Activated CD8-positive, alpha-beta memory T cell treated with anti-CD3 and anti-CD28 coated beads, Interleukin-2, amount 10 ng/mL, durations not matched to agents 7 days and 5 days (primary cell): Measurements from ENCODE around the gene INTS13. TPM values are rescaled to one million over a fixed set of nuclear protein-coding genes. Genes with fewer than 3 reads are reported as not detected.
"Not testable (repeated sequence)": the region's sequence is repeated elsewhere in the genome, so short reads cannot be mapped to it uniquely, and the experiment has no call there.

ENCODE experiments used
- ATAC-seq: fragments of 150-1000 bp; cut with Tn5 transposase; one replicate; pipeline ENCODE4 v1.10.0; 2021; ENCODE audit warnings: moderate library complexity
- CTCF ChIA-PET: fragments of 350-600 bp; sonication (Branson Sonifier 250); formaldehyde crosslinking; loops from one replicate; lab custom pipeline; 2021; ENCODE audit warnings: antibody characterized with exemption; lab: Charles Lee
- DNase-seq: peaks from one replicate; pipeline ENCODE4 v3.0.0-alpha.2; 2020
- H3K27ac Mint-ChIP-seq: one replicate; pipeline ENCODE4 v1.8.0; 2021; ENCODE audit warnings: mild to moderate bottlenecking, mixed read lengths
- H3K27me3 Mint-ChIP-seq: one replicate; pipeline ENCODE4 v1.8.0; 2021; ENCODE audit warnings: mixed read lengths
- H3K36me3 Mint-ChIP-seq: one replicate; pipeline ENCODE4 v1.8.0; 2021; ENCODE audit warnings: mild to moderate bottlenecking, mixed read lengths
- H3K4me1 Mint-ChIP-seq: one replicate; pipeline ENCODE4 v1.8.0; 2021; ENCODE audit warnings: mixed read lengths
- H3K4me3 Mint-ChIP-seq: one replicate; pipeline ENCODE4 v1.8.0; 2021; ENCODE audit warnings: mild to moderate bottlenecking, moderate library complexity, mixed read lengths
- H3K9me3 Mint-ChIP-seq: one replicate; pipeline ENCODE4 v1.8.0; 2022; ENCODE audit warnings: low read depth, mixed read lengths
- total RNA-seq, 2 experiments: library from RNA; stranded (reverse); gene quantifications; one replicate each; pipeline ENCODE4 v1.2.3, GENCODE V29; 2021

Gene INTS13
- total RNA-seq, 2 experiments from 2014 or later, result 44.7 to 48.6 TPM

DNA sequence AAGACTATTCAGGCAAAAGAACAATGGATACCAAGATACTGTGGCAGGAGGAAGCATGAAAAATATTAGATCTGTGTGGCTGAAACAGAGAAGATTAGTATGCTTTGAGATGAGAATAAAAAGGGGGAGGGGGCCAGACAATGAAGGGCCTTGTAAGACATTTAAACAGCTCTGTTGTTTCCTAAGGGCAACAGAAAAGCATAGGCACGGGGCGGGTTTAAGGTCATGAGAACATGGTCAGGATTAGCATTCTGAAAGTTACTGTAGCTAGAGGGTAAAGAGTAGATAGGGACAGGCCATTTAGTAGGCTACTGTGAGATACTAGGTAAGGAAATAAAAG, 18.6 kb downstream of the INTS13 start:
- Mint-ChIP-seq H3K36me3 (peaks cover 38% of the 10 kb centered on the region), H3K4me1 (peaks cover 2% of the 10 kb centered on the region), H3K27ac (peak overlapping the region; percentile 2), H3K9me3 (no peaks in the 10 kb centered on the region), H3K27me3 (no peaks in the 10 kb centered on the region), H3K4me3 (no peak overlapping the region)
- CTCF ChIA-PET, result interaction anchor here (0.9 kb wide), 1 partner anchor 8 kb away, joined by 3 read pairs; no protein-coding TSS in a partner anchor
- ATAC-seq (no peak), DNase-seq (no peak)

DNA sequence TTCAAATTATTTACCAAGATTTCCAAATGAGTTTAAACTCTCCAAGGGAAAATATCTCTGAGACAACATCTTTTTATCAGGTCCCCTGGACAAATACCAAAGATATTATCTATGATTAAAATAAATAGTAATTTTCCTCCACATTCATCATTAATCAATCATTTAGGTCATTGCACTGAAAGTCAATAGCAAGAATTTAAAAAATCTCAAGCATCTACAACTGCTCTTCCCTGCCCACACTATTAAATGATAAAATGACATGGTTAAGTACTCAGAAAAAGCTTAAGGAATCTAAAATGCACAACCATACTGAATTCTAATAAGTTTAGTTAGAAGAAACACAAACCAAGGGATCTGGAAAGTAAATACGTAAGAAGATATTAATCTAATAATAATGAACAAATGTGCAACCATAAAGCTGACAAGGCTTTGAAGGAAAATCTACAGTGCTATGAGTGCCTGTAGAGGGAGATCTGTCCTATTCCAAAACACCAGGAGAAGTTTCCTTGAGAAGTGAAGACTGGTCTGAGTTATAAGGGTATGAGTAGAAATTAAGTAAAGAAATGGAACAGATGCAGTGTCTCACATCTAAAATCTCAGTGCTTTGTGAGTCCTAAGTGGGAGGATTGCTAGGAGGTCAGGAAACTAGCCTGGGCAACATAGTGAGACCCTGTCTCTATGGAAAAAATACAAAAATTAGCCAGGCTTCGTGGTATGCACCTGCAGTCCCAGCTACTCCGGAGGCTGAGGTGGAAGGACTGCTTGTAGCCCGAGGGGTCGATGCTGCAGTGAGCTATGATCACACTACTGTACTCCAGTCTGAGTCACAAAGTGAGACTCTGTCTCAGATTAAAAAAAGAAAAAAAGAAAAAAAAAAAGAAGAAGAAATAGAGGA, 19.2 kb downstream of the INTS13 start:
- DNase-seq (no peak), ATAC-seq (no peak)
- CTCF ChIA-PET, result interaction anchor here (0.6 to 0.9 kb wide), 2 partner anchors 9 to 233 kb away, joined by 3 read pairs; no protein-coding TSS in a partner anchor
- H3K27me3 Mint-ChIP-seq, result no peaks in the 10 kb centered on the region
- peaks cover 2% of the 10 kb centered on the region for H3K4me1 Mint-ChIP-seq
- H3K36me3 Mint-ChIP-seq, result peaks cover 37% of the 10 kb centered on the region
- H3K27ac Mint-ChIP-seq, result no peak overlapping the region
- no peak overlapping the region for H3K4me3 Mint-ChIP-seq
- no peaks in the 10 kb centered on the region for H3K9me3 Mint-ChIP-seq

DNA sequence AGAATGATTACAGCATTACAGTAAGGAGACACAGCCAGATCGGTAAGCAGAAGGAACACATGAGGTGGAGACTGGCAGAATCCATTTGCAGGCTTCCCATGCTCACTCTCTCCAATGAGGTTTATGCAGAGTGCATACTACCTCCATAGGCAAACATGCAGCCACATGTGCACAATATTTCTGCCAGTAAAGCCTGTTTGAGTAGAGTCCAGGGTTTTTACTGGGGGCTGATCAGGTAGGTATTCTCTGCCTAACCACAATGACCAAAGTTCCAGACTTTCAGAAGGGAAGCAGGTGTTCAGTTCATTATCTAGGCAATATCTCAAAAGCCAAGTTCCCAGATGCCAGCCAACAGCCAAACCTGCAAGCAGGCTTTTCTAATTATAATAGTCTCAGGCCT, 31.1 kb downstream of the INTS13 start:
- Mint-ChIP-seq H3K4me3 (no peak overlapping the region), H3K4me1 (peaks cover 4% of the 10 kb centered on the region), H3K9me3 (no peaks in the 10 kb centered on the region), H3K27ac (no peak overlapping the region), H3K36me3 (peaks cover 74% of the 10 kb centered on the region), H3K27me3 (no peaks in the 10 kb centered on the region)
- CTCF ChIA-PET, result no interaction called here
- ATAC-seq, result no peak
- no peak for DNase-seq

DNA sequence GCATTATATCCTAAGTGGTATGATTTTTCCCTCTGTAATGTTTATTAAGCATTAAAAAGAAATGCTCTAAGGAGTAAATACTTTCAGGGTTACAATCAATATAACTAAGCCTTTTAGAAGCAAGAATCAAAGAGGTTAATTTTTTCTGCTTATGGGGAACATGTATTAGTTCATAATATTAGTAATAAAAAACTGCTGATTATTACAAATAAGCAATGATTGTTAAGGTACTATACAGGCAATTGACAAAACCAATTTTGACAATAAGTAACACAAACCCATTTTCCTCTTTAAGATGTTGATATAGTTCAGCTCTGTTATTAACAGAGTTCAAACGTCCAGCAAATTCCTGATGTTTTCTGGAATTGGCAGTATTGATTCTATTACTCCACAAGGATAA, 31.8 kb downstream of the INTS13 start:
- ATAC-seq, result no peak
- Mint-ChIP-seq H3K4me1 (peaks cover 4% of the 10 kb centered on the region), H3K27ac (no peak overlapping the region), H3K9me3 (no peaks in the 10 kb centered on the region), H3K4me3 (no peak overlapping the region), H3K36me3 (peaks cover 75% of the 10 kb centered on the region), H3K27me3 (no peaks in the 10 kb centered on the region)
- CTCF ChIA-PET, result no interaction called here
- no peak for DNase-seq

DNA sequence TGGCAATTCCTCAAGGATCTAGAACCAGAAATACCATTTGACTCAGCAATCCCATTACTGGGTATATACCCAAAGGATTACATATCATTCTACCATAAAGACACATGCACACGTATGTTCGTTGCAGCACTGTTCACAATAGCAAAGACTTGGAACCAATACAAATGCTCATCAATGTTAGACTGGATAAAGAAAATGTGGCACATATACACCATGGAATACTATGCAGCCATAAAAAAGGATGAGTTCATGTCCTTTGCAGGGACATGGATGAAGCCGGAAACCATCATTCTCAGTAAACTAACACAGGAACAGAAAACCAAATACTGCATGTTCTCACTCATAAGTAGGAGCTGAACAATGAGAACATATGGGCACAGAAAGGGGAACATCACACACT, 34.4 kb downstream of the INTS13 start:
- CTCF ChIA-PET, H3K9me3 Mint-ChIP-seq, H3K4me3 Mint-ChIP-seq, DNase-seq, H3K27me3 Mint-ChIP-seq, H3K4me1 Mint-ChIP-seq, H3K27ac Mint-ChIP-seq, ATAC-seq: not testable (repeated sequence)
- H3K36me3 Mint-ChIP-seq, result peaks cover 79% of the 10 kb centered on the region

DNA sequence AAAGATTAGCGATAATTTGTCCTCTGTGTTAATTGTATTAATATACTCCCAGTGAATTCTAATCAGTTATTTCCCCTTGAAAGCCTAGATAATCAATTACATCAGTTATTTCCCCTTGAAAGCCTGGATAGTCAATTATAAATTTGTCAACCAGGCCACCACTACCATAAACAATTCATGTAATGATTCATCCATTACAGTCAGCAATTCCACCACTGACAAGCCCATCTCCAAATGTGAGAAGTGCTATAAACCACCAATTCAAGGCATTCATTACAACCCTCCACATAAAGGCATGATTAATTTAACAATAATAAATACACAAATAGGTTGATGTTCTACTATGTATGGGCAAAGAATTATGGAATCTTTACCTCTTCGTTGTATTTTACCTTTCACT, 40.9 kb downstream of the INTS13 start:
- ATAC-seq, result no peak
- CTCF ChIA-PET, result interaction anchor here (2.8 kb wide), 1 partner anchor 11 kb away, joined by 13 read pairs; no protein-coding TSS in a partner anchor
- Mint-ChIP-seq H3K27me3 (no peaks in the 10 kb centered on the region), H3K36me3 (peaks cover 39% of the 10 kb centered on the region), H3K4me3 (no peak overlapping the region), H3K4me1 (no peaks in the 10 kb centered on the region), H3K27ac (no peak overlapping the region), H3K9me3 (no peaks in the 10 kb centered on the region)
- DNase-seq, result no peak

DNA sequence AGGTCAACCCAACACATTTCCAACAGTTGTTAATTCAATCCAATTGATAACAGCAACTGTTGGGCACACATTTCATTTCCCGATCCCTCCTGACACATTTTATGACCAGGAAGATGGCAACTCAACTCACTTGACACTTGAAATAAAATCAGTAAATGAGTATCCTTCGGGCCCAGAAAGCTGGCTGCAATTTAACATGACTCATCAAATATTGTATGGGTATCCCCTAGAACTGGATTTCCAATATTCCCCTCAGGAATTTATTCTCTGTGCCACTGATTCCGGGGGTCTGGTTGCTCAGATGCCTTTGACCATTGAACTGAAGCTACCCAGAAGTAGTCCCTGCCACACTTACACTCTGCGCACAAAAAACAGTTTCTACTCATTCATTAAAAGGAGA, 42.1 kb downstream of the INTS13 start:
- no peak for ATAC-seq
- H3K4me1 Mint-ChIP-seq, result no peaks in the 10 kb centered on the region
- no peak for DNase-seq
- CTCF ChIA-PET, result interaction anchor here (0.7 kb wide), 1 partner anchor 10 kb away, joined by 4 read pairs; no protein-coding TSS in a partner anchor
- H3K9me3 Mint-ChIP-seq, result no peaks in the 10 kb centered on the region
- H3K27me3 Mint-ChIP-seq, result no peaks in the 10 kb centered on the region
- H3K27ac Mint-ChIP-seq, result no peak overlapping the region
- no peak overlapping the region for H3K4me3 Mint-ChIP-seq
- H3K36me3 Mint-ChIP-seq, result peaks cover 27% of the 10 kb centered on the region

DNA sequence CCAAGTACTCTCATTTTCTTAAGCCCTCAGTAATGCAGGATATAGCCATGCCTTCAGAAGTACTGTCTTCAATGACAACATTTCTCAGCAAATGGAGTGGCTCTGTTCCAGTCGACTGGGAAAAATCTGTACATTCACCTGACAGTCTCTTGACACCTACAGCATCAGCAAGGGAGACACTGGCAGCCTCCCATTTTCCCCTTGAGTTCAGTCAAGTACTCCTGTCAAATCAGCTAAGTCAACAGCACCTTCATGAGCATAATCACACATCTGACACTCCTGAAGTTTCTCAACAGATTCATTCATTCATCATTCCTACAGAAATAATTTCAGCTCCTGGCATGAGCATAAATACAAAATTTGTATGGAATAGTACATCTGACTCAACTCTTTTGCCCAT, 46.1 kb downstream of the INTS13 start:
- Mint-ChIP-seq H3K27ac (no peak overlapping the region), H3K36me3 (peaks cover 7% of the 10 kb centered on the region), H3K9me3 (no peaks in the 10 kb centered on the region), H3K27me3 (peaks cover 3% of the 10 kb centered on the region), H3K4me3 (no peak overlapping the region), H3K4me1 (no peaks in the 10 kb centered on the region)
- DNase-seq (no peak), ATAC-seq (no peak)
- CTCF ChIA-PET, result interaction anchor here (1.8 kb wide), 1 partner anchor 123 kb away, joined by 6 read pairs; the partner anchor contains the start of gene TM7SF3

DNA sequence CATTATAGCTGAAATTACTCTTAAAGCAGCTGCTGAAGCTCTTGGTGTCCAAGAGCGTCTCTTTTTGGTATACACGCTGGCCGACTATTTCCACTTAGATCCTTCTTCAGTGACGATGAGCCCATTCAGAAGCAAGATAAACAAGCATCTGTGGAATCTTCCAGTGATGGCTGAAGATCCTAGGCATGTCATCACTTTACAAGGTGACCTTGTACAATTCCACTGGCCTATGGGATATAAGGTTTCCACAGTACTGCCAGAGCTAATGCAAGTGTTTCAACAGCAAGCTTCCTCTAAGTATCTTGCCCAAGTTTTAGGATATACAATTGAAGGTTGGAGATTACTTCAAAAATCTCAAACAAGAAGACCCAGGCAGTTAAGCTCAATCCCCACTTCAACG, 47.0 kb downstream of the INTS13 start:
- Mint-ChIP-seq H3K9me3 (no peaks in the 10 kb centered on the region), H3K27ac (no peak overlapping the region), H3K4me1 (peaks cover 2% of the 10 kb centered on the region), H3K36me3 (peaks cover 6% of the 10 kb centered on the region), H3K4me3 (no peak overlapping the region), H3K27me3 (peaks cover 3% of the 10 kb centered on the region)
- ATAC-seq, result no peak
- DNase-seq, result no peak
- CTCF ChIA-PET, result interaction anchor here (1.8 kb wide), 1 partner anchor 124 kb away, joined by 6 read pairs; the partner anchor contains the start of gene TM7SF3

DNA sequence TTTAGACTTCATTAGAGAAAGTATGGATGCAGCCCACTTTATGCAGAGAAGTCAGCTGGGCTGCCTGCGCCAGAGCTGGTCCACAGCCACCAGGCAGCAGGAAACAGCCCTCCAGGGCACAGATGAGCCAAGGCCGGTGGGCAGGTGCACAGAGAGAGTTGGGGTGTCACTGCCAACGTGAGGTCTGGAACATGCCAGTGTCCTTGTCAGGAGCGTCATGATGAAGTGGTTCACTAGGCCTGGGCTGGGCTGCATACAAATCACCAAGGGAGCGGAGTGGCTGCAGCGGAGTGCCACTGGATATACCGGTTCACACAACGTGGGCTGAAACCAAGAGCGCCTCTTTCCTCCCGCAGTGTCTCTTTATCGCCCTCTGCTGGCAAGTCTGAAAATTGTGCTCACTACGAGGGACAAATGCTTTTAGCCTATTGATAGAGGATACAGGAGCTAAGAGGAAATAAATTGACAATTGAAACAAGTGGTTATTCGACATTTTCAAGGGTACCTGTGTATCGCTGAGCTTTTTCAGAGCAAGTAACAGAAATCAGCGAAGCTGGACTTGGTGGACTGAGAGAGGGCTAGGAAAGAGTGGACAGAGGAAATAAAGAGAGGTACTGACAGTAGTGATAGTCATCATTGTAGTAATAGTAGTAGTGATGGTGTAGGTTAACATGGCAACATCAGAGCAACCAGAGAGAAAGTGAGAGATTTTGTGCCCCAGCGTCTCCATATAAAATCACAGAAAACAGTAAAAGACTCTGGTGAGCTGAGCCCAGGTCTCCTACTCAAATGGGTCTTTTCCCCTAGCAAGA, 52.8 kb downstream of the INTS13 start:
- no peak overlapping the region for H3K27ac Mint-ChIP-seq
- ATAC-seq (peak; percentile 92), DNase-seq (peak; percentile 90)
- CTCF ChIA-PET, result interaction anchor here (0.5 to 3.8 kb wide), 36 partner anchors 9 to 421 kb away, joined by 3 to 50 read pairs (median 5); partner anchors contain the start of genes ITPR2 and TM7SF3
- H3K9me3 Mint-ChIP-seq, result peaks cover 2% of the 10 kb centered on the region
- H3K27me3 Mint-ChIP-seq, result peaks cover 21% of the 10 kb centered on the region
- peaks cover 15% of the 10 kb centered on the region for H3K4me1 Mint-ChIP-seq
- H3K4me3 Mint-ChIP-seq, result peak overlapping the region; percentile 60
- H3K36me3 Mint-ChIP-seq, result no peaks in the 10 kb centered on the region

DNA sequence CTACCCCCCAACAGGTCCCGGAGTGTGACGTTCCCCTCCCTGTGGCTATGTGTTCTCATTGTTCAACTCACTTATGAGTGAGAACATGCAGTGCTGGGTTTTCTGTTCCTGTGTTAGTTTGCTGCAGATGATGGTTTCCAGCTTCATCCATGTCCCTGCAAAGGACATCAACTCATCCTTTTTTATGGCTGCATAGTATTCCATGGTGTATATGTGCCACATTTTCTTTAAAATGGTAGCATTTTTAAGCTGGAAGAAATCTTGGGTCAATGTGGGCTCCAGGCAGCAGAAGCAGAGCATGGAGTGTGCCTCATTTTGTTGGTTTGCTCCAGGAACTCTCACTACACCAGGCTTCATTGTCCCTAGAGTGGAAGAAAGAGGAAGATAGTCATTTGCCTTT, 57.2 kb downstream of the INTS13 start:
- DNase-seq, result no peak
- Mint-ChIP-seq H3K9me3 (peaks cover 2% of the 10 kb centered on the region), H3K36me3 (no peaks in the 10 kb centered on the region), H3K4me3 (no peak overlapping the region), H3K27me3 (peaks cover 20% of the 10 kb centered on the region), H3K27ac (no peak overlapping the region), H3K4me1 (peaks cover 13% of the 10 kb centered on the region)
- CTCF ChIA-PET, result interaction anchor here (1.0 kb wide), 1 partner anchor 14 kb away, joined by 4 read pairs; no protein-coding TSS in a partner anchor
- ATAC-seq, result no peak

DNA sequence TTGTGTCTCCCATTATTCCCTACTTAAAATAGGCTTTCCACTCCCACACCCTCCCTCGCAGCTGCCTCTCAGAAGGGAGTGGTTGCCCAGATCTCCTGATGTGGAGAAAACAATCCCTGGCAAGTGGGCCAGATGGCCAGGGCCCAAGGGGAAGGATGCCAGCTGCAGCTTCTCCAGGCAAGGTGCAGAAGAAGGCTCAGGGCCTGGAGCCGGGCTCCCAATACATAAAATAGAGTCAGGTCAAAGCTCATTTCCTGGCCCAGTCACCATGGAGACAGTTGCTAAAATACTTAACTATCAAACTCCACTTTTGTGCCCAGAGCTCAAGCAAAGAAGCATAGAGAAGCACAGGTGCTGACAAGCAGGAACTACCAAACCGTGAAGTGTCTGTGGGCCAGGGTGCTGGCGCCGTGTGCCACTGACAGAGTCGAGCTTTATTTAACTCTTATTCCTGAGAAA, 59.1 kb downstream of the INTS13 start:
- H3K36me3 Mint-ChIP-seq, result no peaks in the 10 kb centered on the region

More for the DNA sequence above, 59.1 kb downstream of the INTS13 start:
- H3K27me3 Mint-ChIP-seq, result peaks cover 20% of the 10 kb centered on the region
- CTCF ChIA-PET, result interaction anchor here (0.6 to 1.7 kb wide), 4 partner anchors 10 to 40 kb away, joined by 3 to 5 read pairs (median 3); no protein-coding TSS in a partner anchor
- no peaks in the 10 kb centered on the region for H3K4me1 Mint-ChIP-seq
- ATAC-seq (no peak), DNase-seq (no peak)
- H3K4me3 Mint-ChIP-seq, result no peak overlapping the region
- no peak overlapping the region for H3K27ac Mint-ChIP-seq
- peaks cover 2% of the 10 kb centered on the region for H3K9me3 Mint-ChIP-seq
